HEK293 (cell line): ENCODE results near the gene MAP3K20.

ENCODE experiments used
- YY1 ChIP-seq: fragments of 450-650 bp; formaldehyde crosslinking; IDR thresholded peaks from 2 replicates; pipeline ENCODE4 v1.5.1; 2018; ENCODE audit warnings: missing biosample characterization, missing genetic modification characterization
- ZBTB44 ChIP-seq: fragments of 450-650 bp; IDR thresholded peaks from 2 replicates; pipeline ENCODE4 v1.5.1; 2018; ENCODE audit warnings: missing biosample characterization, mild to moderate bottlenecking, missing genetic modification characterization
- ZNF121 ChIP-seq: fragments of 450-650 bp; formaldehyde crosslinking; IDR thresholded peaks from 2 replicates; pipeline ENCODE4 v1.5.1; 2016; ENCODE audit warnings: missing biosample characterization, missing genetic modification characterization
- ZNF16 ChIP-seq: fragments of 450-650 bp; formaldehyde crosslinking; IDR thresholded peaks from 2 replicates; pipeline ENCODE4 v1.5.1; 2016; ENCODE audit warnings: low read depth, missing biosample characterization, missing genetic modification characterization
- ZNF701 ChIP-seq: fragments of 450-650 bp; formaldehyde crosslinking; IDR thresholded peaks from 2 replicates; pipeline ENCODE4 v1.5.1; 2016; ENCODE audit warnings: missing biosample characterization, missing genetic modification characterization
- TF ChIP-seq, protein P1 (sequence below): fragments of 450-650 bp; formaldehyde crosslinking; IDR thresholded peaks from 2 replicates; pipeline ENCODE4 v1.5.1; 2016; ENCODE audit warnings: missing biosample characterization, missing genetic modification characterization
- TF ChIP-seq, protein P2 (sequence below): fragments of 450-650 bp; formaldehyde crosslinking; IDR thresholded peaks from 2 replicates; pipeline ENCODE4 v1.5.1; 2016; ENCODE audit warnings: missing biosample characterization, missing genetic modification characterization, low read depth
- TF ChIP-seq, protein P3 (sequence below): fragments of 450-650 bp; formaldehyde crosslinking; IDR thresholded peaks from 2 replicates; pipeline ENCODE4 v1.5.1; 2016; ENCODE audit warnings: missing biosample characterization, missing genetic modification characterization

- TF ChIP-seq, protein P1, sequence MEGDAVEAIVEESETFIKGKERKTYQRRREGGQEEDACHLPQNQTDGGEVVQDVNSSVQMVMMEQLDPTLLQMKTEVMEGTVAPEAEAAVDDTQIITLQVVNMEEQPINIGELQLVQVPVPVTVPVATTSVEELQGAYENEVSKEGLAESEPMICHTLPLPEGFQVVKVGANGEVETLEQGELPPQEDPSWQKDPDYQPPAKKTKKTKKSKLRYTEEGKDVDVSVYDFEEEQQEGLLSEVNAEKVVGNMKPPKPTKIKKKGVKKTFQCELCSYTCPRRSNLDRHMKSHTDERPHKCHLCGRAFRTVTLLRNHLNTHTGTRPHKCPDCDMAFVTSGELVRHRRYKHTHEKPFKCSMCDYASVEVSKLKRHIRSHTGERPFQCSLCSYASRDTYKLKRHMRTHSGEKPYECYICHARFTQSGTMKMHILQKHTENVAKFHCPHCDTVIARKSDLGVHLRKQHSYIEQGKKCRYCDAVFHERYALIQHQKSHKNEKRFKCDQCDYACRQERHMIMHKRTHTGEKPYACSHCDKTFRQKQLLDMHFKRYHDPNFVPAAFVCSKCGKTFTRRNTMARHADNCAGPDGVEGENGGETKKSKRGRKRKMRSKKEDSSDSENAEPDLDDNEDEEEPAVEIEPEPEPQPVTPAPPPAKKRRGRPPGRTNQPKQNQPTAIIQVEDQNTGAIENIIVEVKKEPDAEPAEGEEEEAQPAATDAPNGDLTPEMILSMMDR (tag by site-specific recombination), result no peak
- TF ChIP-seq, protein P2, sequence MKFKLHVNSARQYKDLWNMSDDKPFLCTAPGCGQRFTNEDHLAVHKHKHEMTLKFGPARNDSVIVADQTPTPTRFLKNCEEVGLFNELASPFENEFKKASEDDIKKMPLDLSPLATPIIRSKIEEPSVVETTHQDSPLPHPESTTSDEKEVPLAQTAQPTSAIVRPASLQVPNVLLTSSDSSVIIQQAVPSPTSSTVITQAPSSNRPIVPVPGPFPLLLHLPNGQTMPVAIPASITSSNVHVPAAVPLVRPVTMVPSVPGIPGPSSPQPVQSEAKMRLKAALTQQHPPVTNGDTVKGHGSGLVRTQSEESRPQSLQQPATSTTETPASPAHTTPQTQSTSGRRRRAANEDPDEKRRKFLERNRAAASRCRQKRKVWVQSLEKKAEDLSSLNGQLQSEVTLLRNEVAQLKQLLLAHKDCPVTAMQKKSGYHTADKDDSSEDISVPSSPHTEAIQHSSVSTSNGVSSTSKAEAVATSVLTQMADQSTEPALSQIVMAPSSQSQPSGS (tag by site-specific recombination), result no peak
- TF ChIP-seq ZNF16, result no peak
- TF ChIP-seq ZBTB44 (tag by site-specific recombination), result no peak
- no peak for TF ChIP-seq YY1
- no peak for TF ChIP-seq ZNF121 (tag by site-specific recombination)
- no peak for TF ChIP-seq ZNF701 (tag by site-specific recombination)
- TF ChIP-seq, protein P3, sequence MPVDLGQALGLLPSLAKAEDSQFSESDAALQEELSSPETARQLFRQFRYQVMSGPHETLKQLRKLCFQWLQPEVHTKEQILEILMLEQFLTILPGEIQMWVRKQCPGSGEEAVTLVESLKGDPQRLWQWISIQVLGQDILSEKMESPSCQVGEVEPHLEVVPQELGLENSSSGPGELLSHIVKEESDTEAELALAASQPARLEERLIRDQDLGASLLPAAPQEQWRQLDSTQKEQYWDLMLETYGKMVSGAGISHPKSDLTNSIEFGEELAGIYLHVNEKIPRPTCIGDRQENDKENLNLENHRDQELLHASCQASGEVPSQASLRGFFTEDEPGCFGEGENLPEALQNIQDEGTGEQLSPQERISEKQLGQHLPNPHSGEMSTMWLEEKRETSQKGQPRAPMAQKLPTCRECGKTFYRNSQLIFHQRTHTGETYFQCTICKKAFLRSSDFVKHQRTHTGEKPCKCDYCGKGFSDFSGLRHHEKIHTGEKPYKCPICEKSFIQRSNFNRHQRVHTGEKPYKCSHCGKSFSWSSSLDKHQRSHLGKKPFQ (tag by site-specific recombination), result no peak
These were observed 224.8 kb downstream of the MAP3K20 start for GRCh38 chr2:173300458-173300857.
